SU-DHL-6 (cell line): ENCODE measurements around the gene PUSL1.

ENCODE experiments used
- H2AFZ ChIP-seq: fragments of 200-600 bp; sonication (generic); 2 replicates; pipeline ENCODE4 v1.6.1; 2014; ENCODE audit warnings: low read depth, mild to moderate bottlenecking, moderate library complexity, mixed read lengths, antibody characterized with exemption, low read length; ENCODE audit not compliant: severe bottlenecking
- H3F3A ChIP-seq: fragments of 200-600 bp; shearing (Covaris generic); 2 replicates; pipeline ENCODE4 v1.6.0; 2016; ENCODE audit warnings: antibody characterized with exemption, mild to moderate bottlenecking; ENCODE audit not compliant: insufficient read depth
- H3K27ac ChIP-seq: fragments of 200-600 bp; sonication (generic); 2 replicates; pipeline ENCODE4 v1.5.1; 2016; ENCODE audit warnings: low read depth, mild to moderate bottlenecking, low read length, moderate library complexity, mixed read lengths
- H3K27me3 ChIP-seq: fragments of 200-600 bp; sonication (generic), shearing (Covaris generic); 2 replicates; pipeline ENCODE4 v1.6.0; 2014; ENCODE audit warnings: mild to moderate bottlenecking, low read length
- H3K36me3 ChIP-seq: fragments of 200-600 bp; sonication (generic); 2 replicates; pipeline ENCODE4 v1.6.1; 2014; ENCODE audit warnings: mild to moderate bottlenecking, low read length, mixed read lengths
- H3K4me2 ChIP-seq: fragments of 300-600, 200-600 bp; shearing (Covaris generic), sonication (generic); 2 replicates; pipeline ENCODE4 v1.6.0; 2014; ENCODE audit warnings: low read length, low read depth, mild to moderate bottlenecking; ENCODE audit not compliant: poor library complexity, severe bottlenecking
- H3K4me3 ChIP-seq: fragments of 200-600 bp; sonication (generic); 2 replicates; pipeline ENCODE4 v1.5.1; 2014; ENCODE audit warnings: antibody characterized with exemption, low read length, mild to moderate bottlenecking, mixed read lengths; ENCODE audit not compliant: insufficient read depth, poor library complexity, severe bottlenecking
- H3K79me2 ChIP-seq: fragments of 200-600 bp; sonication (generic); 2 replicates; pipeline ENCODE4 v1.6.1; 2014; ENCODE audit warnings: mild to moderate bottlenecking, low read length, moderate library complexity; ENCODE audit not compliant: insufficient read depth
- H3K9ac ChIP-seq: fragments of 200-600 bp; sonication (generic); 2 replicates; pipeline ENCODE4 v1.7.0; 2014; ENCODE audit warnings: mild to moderate bottlenecking, low read length
- H3K9me2 ChIP-seq: fragments of 200-600 bp; sonication (generic); replicated peaks from 2 replicates; pipeline ENCODE4 v1.6.1; 2014; ENCODE audit warnings: low read length; ENCODE audit not compliant: insufficient read depth
- H3K9me3 ChIP-seq: fragments of 200-600 bp; sonication (generic); 2 replicates; pipeline ENCODE4 v1.6.1; 2014; ENCODE audit warnings: low read length, mixed read lengths; ENCODE audit not compliant: insufficient read depth
- H4K20me1 ChIP-seq: fragments of 200-600 bp; sonication (generic); 2 replicates; pipeline ENCODE4 v1.6.1; 2014; ENCODE audit warnings: low read depth, mild to moderate bottlenecking, antibody characterized with exemption, low read length, moderate library complexity, mixed read lengths
- CTCF ChIP-seq: fragments of 200-600 bp; sonication (generic); IDR thresholded peaks from one replicate; pipeline ENCODE4 v1.5.1; 2017; ENCODE audit warnings: antibody characterized with exemption, mild to moderate bottlenecking, low read length, moderate library complexity; ENCODE audit not compliant: insufficient read depth, poor library complexity, severe bottlenecking
- EZH2phosphoT487 ChIP-seq: fragments of 200-600 bp; sonication (generic), shearing (Covaris generic); conservative IDR thresholded peaks from 2 replicates; pipeline ENCODE4 v1.6.1; 2018; ENCODE audit warnings: mild to moderate bottlenecking, antibody characterized with exemption, low read length, moderate library complexity, mixed read lengths

The PUSL1 gene

DNA sequence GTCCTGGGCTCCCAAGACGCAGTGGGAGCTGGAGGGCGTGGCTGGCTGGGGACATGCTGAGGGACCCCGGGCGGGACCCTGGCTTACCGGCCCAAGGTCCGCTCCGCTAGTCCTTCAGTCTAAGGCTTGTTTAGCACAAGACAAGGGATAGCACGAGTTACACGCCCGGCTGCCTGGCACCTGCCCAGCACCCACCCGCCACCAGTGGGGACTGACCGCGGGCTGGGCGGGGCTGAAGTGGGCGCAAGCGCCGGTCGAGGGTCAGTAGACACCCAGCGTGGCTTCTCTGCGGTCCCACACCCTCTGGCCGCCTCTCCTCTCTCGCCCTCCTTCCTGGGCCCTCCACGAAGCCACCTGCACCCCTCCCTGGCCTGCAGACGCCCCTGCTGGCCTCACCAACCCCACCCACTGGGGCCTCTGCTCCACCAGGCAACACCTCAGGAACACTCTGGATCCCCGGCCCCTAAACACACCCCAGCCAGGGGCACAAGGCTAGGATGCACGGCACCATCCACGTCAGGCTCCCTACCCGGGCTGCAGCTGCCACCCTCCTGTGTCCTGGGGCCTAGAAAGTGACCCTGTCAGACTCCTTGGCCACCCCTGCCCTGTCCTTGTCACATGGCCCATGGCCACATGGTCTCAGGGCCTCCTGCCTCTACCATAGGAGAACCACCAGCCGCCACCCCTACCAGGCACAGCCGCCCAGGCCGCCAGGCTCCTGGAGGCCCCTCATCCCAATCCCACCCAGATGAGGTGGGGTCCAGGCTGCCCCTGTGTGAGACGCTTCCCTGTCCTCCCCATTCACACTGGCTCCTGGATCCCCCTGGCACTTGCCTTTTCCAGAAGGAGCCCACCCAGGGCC is 28.8 kb downstream of the PUSL1 start:
- Histone ChIP-seq H3F3A (no peaks in the 10 kb centered on the region), H4K20me1 (no peaks in the 10 kb centered on the region), H3K36me3 (no peaks in the 10 kb centered on the region), H3K27me3 (no peaks in the 10 kb centered on the region), H3K9me3 (no peaks in the 10 kb centered on the region), H2AFZ (no peak overlapping the region), H3K9me2 (no peaks in the 10 kb centered on the region), H3K4me3 (no peak overlapping the region), H3K4me2 (no peak overlapping the region), H3K79me2 (no peaks in the 10 kb centered on the region), H3K9ac (no peak overlapping the region), H3K27ac (no peak overlapping the region)
- no peak for TF ChIP-seq EZH2phosphoT487
- no peak for TF ChIP-seq CTCF

DNA sequence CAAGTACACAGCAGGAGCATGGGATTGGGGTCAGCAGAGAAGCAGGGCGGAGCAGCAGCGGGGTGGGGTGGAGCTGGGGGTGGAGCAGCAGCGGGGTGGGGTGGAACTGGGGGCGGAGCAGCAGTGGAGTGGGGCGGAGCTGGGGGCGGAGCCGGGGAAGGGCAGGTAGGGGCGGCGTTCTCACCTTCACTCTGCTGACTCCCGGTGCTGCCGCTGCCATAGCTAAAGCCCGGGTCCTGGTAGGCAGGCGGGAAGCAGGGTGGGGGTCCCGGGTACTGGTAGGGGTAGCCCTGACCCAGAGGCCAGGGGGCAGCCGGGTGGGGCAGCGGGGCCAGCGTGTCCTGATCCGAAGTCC is 29.4 kb downstream of the PUSL1 start:
- Histone ChIP-seq H4K20me1 (no peaks in the 10 kb centered on the region), H3K27ac (no peak overlapping the region), H3K79me2 (no peaks in the 10 kb centered on the region), H3K36me3 (no peaks in the 10 kb centered on the region), H3K4me2 (no peak overlapping the region), H3K9me3 (no peaks in the 10 kb centered on the region), H3K27me3 (no peaks in the 10 kb centered on the region), H3K9me2 (no peaks in the 10 kb centered on the region), H3K9ac (no peak overlapping the region), H2AFZ (no peak overlapping the region), H3F3A (no peaks in the 10 kb centered on the region), H3K4me3 (no peak overlapping the region)
- TF ChIP-seq EZH2phosphoT487 (no peak), CTCF (no peak)

- H3K27me3 ChIP-seq, result no peaks in the 10 kb centered on the region
- no peaks in the 10 kb centered on the region for H3K9me2 ChIP-seq
- H3K36me3 ChIP-seq, result no peaks in the 10 kb centered on the region
- no peak overlapping the region for H3K4me3 ChIP-seq
- H3K9ac ChIP-seq, result no peak overlapping the region
- no peak overlapping the region for H2AFZ ChIP-seq
- no peaks in the 10 kb centered on the region for H4K20me1 ChIP-seq
- no peaks in the 10 kb centered on the region for H3K9me3 ChIP-seq
- H3K4me2 ChIP-seq, result no peak overlapping the region
- no peaks in the 10 kb centered on the region for H3K79me2 ChIP-seq
- H3K27ac ChIP-seq, result no peak overlapping the region
- H3F3A ChIP-seq, result no peaks in the 10 kb centered on the region
- TF ChIP-seq CTCF, result no peak
- no peak for TF ChIP-seq EZH2phosphoT487
Observed at GRCh38 chr1:1338278-1338677, 29.9 kb downstream of the PUSL1 start.
